ENCODE results near the gene PDZD2.

GRCh38 chr5:32001707-32002106 lies 362.8 kb downstream of the PDZD2 start:
- TF ChIP-seq CTCF (IDR thresholded peaks at IDR 0.05) = no peak
- TF ChIP-seq POLR2A (IDR thresholded peaks at IDR 0.05) = no peak

All from testis (tissue), 2 donors.